Measurements from ENCODE around the gene SIKE1.
A peak's percentile ranks its signal among the peaks of the same experiment; 100 is the strongest.
"Not testable (repeated sequence)": the region's sequence is repeated elsewhere in the genome, so short reads cannot be mapped to it uniquely, and the experiment has no call there.

Gene SIKE1

DNA sequence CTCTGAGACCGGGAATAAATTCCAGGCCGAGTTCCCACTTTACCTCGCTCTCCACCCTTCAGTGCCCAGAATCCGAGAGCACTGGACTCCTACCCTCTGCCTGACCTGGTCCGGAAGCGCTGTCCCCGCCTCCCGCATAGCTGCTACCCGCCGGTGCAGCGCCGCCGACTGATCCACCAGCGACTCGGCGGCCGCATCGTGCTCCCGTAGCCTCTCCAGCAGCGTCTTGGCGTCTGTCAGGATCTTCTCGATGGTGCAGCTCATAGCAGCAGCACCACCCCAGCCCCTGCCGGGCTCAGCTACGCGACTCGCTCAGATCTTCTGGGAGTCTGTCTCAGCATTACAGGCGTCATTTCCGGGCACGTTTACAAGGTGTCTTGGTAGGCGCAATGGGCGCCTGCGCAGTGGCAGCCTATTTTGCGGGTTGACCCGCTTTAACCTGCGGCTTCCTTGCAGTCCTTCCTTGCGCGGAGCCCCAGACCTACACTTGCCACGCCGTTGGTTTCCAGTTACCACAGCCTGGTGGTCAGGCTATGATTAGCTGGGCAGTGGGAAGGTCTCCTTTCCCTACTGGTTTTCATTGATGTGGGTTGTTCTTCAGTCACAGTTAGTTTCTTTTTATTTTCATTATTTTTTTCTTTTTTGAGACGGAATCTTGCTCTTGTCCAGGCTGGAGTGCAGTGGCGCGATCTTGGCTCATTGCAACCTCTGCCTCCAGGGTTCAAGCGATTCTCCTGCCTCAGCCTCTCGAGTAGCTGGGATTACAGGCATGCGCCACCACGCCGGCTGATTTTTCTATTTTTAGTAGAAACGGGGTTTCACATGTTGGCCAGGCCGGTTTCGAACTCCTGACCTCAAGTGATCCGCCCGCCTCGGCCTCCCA, at the start of gene SIKE1:
TSS of gene SIKE1 (minus strand) at position 342 of the 883 bp plus-strand sequence. CDS start at position 264, 78 bp downstream.
- in situ Hi-C loops (cut with MboI; ENCODE audit: low sequenced_read_pairs, unreplicated experiment) = no loop called here
- TF ChIP-seq, protein P1, sequence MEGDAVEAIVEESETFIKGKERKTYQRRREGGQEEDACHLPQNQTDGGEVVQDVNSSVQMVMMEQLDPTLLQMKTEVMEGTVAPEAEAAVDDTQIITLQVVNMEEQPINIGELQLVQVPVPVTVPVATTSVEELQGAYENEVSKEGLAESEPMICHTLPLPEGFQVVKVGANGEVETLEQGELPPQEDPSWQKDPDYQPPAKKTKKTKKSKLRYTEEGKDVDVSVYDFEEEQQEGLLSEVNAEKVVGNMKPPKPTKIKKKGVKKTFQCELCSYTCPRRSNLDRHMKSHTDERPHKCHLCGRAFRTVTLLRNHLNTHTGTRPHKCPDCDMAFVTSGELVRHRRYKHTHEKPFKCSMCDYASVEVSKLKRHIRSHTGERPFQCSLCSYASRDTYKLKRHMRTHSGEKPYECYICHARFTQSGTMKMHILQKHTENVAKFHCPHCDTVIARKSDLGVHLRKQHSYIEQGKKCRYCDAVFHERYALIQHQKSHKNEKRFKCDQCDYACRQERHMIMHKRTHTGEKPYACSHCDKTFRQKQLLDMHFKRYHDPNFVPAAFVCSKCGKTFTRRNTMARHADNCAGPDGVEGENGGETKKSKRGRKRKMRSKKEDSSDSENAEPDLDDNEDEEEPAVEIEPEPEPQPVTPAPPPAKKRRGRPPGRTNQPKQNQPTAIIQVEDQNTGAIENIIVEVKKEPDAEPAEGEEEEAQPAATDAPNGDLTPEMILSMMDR (IDR thresholded peaks at IDR 0.05; ENCODE audit: borderline replicate concordance, control extremely low read depth, extremely low read depth, insufficient read depth, missing control alignments) = no peak
- peak; percentile 94 for DNase-seq (ENCODE audit: low spot score)

GRCh38 chr1:114830075-114830474, 49.6 kb upstream of the SIKE1 start:
- in situ Hi-C loops (cut with MboI; ENCODE audit: low sequenced_read_pairs, unreplicated experiment); DNase-seq (ENCODE audit: low spot score): not testable (repeated sequence)

- in situ Hi-C loops (cut with MboI; ENCODE audit: low sequenced_read_pairs, unreplicated experiment) = no loop called here
- TF ChIP-seq, protein P1 (IDR thresholded peaks at IDR 0.05; ENCODE audit: borderline replicate concordance, control extremely low read depth, extremely low read depth, insufficient read depth, missing control alignments) = no peak
These were observed 47.8 kb upstream of the SIKE1 start for GRCh38 chr1:114828251-114828650.

DNA sequence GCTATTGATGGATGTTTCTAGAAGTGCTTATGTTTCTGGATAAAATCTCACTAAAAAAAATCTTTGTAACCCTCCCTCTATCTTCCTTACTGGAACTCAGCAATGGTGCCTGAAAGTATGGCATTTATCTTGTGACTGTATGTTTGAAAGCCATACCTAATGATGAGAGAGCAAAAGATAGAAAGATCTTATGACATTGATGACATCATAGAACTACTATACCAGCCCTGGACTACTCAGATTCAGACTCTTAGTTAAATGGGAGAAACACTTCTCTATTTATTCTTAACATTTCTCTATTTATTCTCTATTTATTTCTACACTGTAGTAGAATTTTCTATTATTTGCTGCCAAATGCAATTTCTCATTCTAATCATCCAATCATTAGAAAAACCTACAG, 41.5 kb upstream of the SIKE1 start:
- TF ChIP-seq, protein P1 (IDR thresholded peaks at IDR 0.05; ENCODE audit: borderline replicate concordance, control extremely low read depth, extremely low read depth, insufficient read depth, missing control alignments) = no peak
- in situ Hi-C loops (cut with MboI; ENCODE audit: low sequenced_read_pairs, unreplicated experiment) = no loop called here
- no peak for DNase-seq (ENCODE audit: low spot score)

More at GRCh38 chr1:114828251-114828650, 47.8 kb upstream of the SIKE1 start:
- no peak for DNase-seq (ENCODE audit: low spot score)

DNA sequence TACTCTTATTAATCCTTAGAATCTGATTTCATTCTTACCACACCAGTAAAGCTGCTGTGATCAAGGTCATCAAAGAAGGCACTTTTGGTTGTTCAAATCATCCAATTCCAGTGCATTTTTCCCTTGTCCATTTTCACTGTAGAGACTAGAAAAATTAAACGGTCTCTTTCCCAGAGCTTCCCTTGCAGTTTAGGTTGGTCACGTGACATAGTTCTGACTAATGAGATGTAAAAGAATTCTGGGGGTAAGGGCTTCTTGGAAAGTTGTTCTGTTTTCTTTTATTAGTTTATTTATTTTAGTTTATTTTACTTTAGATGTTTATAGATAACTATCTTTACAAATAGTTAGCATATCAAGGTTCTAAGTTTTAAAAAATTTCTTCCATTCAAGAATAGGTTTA, 39.9 kb upstream of the SIKE1 start:
- in situ Hi-C loops (cut with MboI; ENCODE audit: low sequenced_read_pairs, unreplicated experiment) = no loop called here
- DNase-seq (ENCODE audit: low spot score) = no peak
- TF ChIP-seq, protein P1 (IDR thresholded peaks at IDR 0.05; ENCODE audit: borderline replicate concordance, control extremely low read depth, extremely low read depth, insufficient read depth, missing control alignments) = no peak

DNA sequence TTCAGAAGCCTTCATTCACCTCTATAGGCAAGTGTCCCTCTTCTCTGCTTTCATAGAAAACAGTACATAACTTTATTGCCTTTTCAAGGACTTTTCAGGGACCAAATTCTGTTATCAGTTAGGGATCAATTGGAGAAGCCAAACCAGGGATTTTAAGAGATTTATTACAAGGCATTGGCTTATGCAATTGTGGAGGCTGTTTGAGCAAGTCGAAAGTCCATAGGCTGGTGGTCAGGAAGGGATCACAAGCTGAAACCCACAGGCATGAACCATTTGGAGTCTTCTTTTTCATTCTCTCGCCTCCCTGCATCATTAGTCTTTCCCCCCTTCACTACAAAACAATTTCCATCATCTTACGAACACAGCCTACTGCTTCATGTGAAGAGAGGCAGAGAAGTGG, 39.4 kb upstream of the SIKE1 start:
- TF ChIP-seq, protein P1 (IDR thresholded peaks at IDR 0.05; ENCODE audit: borderline replicate concordance, control extremely low read depth, extremely low read depth, insufficient read depth, missing control alignments) = no peak
- no peak for DNase-seq (ENCODE audit: low spot score)
- in situ Hi-C loops (cut with MboI; ENCODE audit: low sequenced_read_pairs, unreplicated experiment) = no loop called here

DNA sequence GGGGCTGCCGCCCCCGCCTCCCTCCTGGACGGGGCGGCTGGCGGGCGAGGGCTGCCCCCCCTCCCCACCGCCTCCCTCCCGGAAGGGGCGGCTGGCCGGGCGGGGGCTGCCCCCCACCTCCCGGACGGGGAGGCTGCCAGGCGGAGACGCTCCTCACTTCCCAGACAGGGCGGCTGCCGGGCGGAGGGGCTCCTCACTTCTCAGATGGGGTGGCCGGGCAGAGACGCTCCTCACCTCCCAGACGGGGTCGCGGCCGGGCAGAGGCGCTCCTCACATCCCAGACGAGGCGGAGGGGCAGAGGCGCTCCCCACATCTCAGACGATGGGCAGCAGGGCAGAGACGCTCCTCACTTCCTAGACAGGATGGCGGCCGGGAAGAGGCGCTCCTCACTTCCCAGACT, 24.0 kb upstream of the SIKE1 start:
- DNase-seq (ENCODE audit: low spot score); in situ Hi-C loops (cut with MboI; ENCODE audit: low sequenced_read_pairs, unreplicated experiment): not testable (repeated sequence)

Measured in GM13976 (cell line).